Ishikawa (cell line): Measurements from ENCODE around the gene PDE6B.

ENCODE experiments used
- CEBPB ChIP-seq: IDR thresholded peaks from 2 replicates; pipeline ENCODE4 v1.6.1; 2012
- CREB1 ChIP-seq: IDR thresholded peaks from 2 replicates; pipeline ENCODE4 v1.6.1; 2012; ENCODE audit warnings: low read depth
- EGR1 ChIP-seq: IDR thresholded peaks from 2 replicates; pipeline ENCODE4 v1.6.1; 2012
- EP300 ChIP-seq: IDR thresholded peaks from 2 replicates; pipeline ENCODE4 v1.6.1; 2012; ENCODE audit warnings: borderline replicate concordance
- FOXM1 ChIP-seq: IDR thresholded peaks from 2 replicates; pipeline ENCODE4 v1.6.1; 2012; ENCODE audit warnings: low read depth, borderline replicate concordance
- MAX ChIP-seq: IDR thresholded peaks from 2 replicates; pipeline ENCODE4 v1.6.1; 2012
- NFIC ChIP-seq: IDR thresholded peaks from 2 replicates; pipeline ENCODE4 v1.6.1; 2012
- RAD21 ChIP-seq: IDR thresholded peaks from 2 replicates; pipeline ENCODE4 v1.6.1; 2012; ENCODE audit warnings: low read depth
- REST ChIP-seq: IDR thresholded peaks from 2 replicates; pipeline ENCODE4 v1.6.1; 2012; ENCODE audit warnings: low read depth, mild to moderate bottlenecking
- TAF1 ChIP-seq: IDR thresholded peaks from 2 replicates; pipeline ENCODE4 v1.6.1; 2012; ENCODE audit warnings: low read depth, mild to moderate bottlenecking
- TCF12 ChIP-seq: IDR thresholded peaks from 2 replicates; pipeline ENCODE4 v1.6.1; 2012; ENCODE audit warnings: low read depth
- TEAD4 ChIP-seq: IDR thresholded peaks from 2 replicates; pipeline ENCODE4 v1.6.1; 2012
- YY1 ChIP-seq: IDR thresholded peaks from 2 replicates; pipeline ENCODE4 v1.6.1; 2012; ENCODE audit warnings: low read depth
- ZBTB7A ChIP-seq: IDR thresholded peaks from 2 replicates; pipeline ENCODE4 v1.6.1; 2012; ENCODE audit warnings: low read depth
- TF ChIP-seq, protein P1 (sequence below): IDR thresholded peaks from 2 replicates; pipeline ENCODE4 v1.6.1; 2012

Gene PDE6B

DNA sequence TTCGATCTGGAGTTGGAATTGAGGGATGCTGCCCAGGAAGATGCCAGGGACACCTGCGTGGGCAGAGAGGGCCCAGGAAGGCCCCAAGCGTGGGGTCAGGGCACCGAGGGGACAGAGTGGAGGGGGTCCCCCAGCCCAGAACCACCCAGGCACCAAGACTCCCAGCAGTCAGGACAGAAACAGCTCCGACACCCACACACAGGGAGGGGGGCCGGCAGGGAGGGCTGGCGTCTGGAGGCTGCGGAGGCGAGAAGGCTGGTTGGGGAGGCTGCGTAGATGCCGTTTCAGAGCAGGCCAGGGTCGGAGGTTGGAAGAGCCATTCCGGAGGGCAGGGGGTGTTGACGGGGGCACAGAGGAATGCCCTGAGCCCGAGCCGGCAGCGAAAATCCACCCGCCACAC lies 25.1 kb downstream of the PDE6B start:
- no peak for TF ChIP-seq EP300
- no peak for TF ChIP-seq TEAD4
- TF ChIP-seq REST, result no peak
- TF ChIP-seq CEBPB, result no peak

DNA sequence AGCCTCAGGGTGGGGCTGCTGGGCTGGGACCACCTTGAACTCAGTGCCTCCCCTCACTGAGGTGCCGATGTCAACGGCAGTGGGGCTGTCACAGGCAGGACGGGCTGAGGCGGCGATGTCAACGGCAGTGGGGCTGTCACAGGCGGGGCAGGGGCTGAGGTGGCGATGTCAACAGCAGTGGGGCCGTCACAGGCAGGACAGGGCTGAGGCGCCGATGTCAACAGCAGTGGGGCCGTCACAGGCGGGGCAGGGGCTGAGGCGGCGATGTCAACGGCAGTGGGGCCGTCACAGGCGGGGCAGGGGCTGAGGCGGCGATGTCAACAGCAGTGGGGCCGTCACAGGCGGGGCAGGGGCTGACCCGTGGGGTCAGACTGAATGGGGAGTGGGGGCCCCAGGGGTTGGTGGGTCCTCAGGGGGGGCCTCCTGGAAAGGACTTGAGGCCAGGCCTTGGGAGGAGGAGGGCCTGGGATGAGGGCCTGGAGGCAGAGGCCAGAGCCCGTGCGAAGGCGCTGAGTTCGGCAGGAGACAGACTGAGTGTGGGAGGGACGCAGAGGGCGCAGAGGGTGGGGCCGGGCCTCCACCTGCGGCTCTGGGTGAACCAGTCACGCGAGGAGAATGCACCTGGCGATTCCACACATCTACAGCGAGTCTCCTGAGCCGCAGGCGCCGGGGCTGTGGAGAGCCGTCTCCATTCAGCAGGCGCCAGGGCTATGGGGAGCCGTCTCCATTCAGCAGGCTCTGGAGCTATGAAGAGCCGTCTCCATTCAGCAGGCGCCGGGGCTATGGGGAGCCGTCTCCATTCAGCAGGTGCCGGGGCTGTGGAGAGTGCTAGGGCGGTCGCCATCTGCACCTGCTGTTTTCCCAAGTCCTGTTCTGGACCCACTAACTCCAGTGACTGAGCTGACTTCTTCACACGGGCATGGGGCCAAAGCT lies 25.8 kb downstream of the PDE6B start:
- TF ChIP-seq ZBTB7A, result no peak
- no peak for TF ChIP-seq RAD21
- TF ChIP-seq MAX, result no peak
- no peak for TF ChIP-seq EP300
- no peak for TF ChIP-seq CREB1
- TF ChIP-seq FOXM1, result no peak
- TF ChIP-seq EGR1, result no peak
- TF ChIP-seq, protein P1, sequence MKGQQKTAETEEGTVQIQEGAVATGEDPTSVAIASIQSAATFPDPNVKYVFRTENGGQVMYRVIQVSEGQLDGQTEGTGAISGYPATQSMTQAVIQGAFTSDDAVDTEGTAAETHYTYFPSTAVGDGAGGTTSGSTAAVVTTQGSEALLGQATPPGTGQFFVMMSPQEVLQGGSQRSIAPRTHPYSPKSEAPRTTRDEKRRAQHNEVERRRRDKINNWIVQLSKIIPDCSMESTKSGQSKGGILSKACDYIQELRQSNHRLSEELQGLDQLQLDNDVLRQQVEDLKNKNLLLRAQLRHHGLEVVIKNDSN, result no peak
- TF ChIP-seq TEAD4, result no peak

- TF ChIP-seq EP300 (no peak), CEBPB (no peak), MAX (no peak), EGR1 (no peak), FOXM1 (no peak), RAD21 (no peak), NFIC (no peak), CREB1 (no peak), TAF1 (no peak), YY1 (no peak), REST (no peak), TEAD4 (no peak), ZBTB7A (no peak)
- TF ChIP-seq, protein P1, result no peak
Measured at GRCh38 chr4:651884-652642, 26.7 kb downstream of the PDE6B start.

GRCh38 chr4:653080-653821 lies 27.9 kb downstream of the PDE6B start:
- TF ChIP-seq ZBTB7A (no peak), NFIC (no peak), TEAD4 (no peak)
- TF ChIP-seq, protein P1, result no peak

DNA sequence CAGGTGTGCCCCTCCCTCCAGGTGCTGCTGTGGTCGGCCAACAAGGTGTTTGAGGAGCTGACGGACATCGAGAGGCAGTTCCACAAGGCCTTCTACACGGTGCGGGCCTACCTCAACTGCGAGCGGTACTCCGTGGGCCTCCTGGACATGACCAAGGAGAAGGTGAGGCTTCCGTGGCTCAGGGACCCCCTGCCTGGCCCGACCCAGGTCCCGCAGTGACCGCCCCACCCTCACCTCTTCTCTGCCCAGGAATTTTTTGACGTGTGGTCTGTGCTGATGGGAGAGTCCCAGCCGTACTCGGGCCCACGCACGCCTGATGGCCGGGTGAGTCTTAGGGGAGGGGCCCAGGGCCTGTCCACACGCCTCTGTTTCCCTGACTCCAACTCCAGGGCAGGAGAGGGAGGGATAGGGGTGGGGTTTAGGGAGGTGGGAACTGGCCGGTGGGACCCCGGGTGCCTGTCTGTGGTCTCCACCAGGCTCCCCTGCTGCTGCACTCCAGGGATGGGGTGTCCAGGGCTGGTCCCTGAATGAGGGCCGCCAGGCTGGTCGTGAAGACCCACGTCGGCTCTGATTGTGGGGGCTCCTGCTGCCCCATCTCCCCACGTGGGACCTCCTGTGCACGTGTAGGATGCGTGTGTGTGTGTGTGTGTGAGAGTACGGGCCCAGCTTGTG lies 28.6 kb downstream of the PDE6B start:
- TF ChIP-seq EGR1 (no peak), CEBPB (no peak), NFIC (no peak), ZBTB7A (no peak), TAF1 (no peak), MAX (no peak), REST (no peak), CREB1 (no peak), TCF12 (no peak), TEAD4 (no peak), YY1 (no peak), EP300 (no peak), RAD21 (no peak), FOXM1 (no peak)
- TF ChIP-seq, protein P1, result no peak
